WERI-Rb-1 (cell line): ENCODE results near the gene MYOF.
"Not testable (repeated sequence)": the region's sequence is repeated elsewhere in the genome, so short reads cannot be mapped to it uniquely, and the experiment has no call there.

ENCODE experiments used
- DNase-seq: peaks from one replicate; pipeline ENCODE4 v3.0.0-alpha.2; 2020
- H3K27ac ChIP-seq: fragments of 250-450 bp; sonication (Bioruptor Pico); 2 replicates; pipeline ENCODE4 v1.5.1; 2020; ENCODE audit warnings: mild to moderate bottlenecking, moderate library complexity
- H3K27me3 ChIP-seq: fragments of 250-450 bp; sonication (Bioruptor Pico); 2 replicates; pipeline ENCODE4 v1.5.1; 2021; ENCODE audit warnings: mild to moderate bottlenecking, low read depth, moderate library complexity; ENCODE audit not compliant: insufficient read depth, severe bottlenecking
- H3K36me3 ChIP-seq: fragments of 250-450 bp; sonication (Bioruptor Pico); 2 replicates; pipeline ENCODE4 v1.5.1; 2020; ENCODE audit warnings: mild to moderate bottlenecking, moderate library complexity
- H3K4me3 ChIP-seq: 2 replicates; pipeline ENCODE4 v1.5.1; 2011; ENCODE audit warnings: low read depth, mild to moderate bottlenecking, control low read depth, low read length
- H3K9me3 ChIP-seq: fragments of 250-450 bp; sonication (Bioruptor Pico); 2 replicates; pipeline ENCODE4 v1.5.1; 2021; ENCODE audit warnings: mild to moderate bottlenecking, moderate library complexity; ENCODE audit not compliant: severe bottlenecking
- TF ChIP-seq, protein P1 (sequence below): IDR thresholded peaks from 2 replicates; pipeline ENCODE4 v1.5.1; 2011; ENCODE audit warnings: low read depth, mild to moderate bottlenecking, control low read depth, inconsistent platforms, low read length

MYOF gene

DNA sequence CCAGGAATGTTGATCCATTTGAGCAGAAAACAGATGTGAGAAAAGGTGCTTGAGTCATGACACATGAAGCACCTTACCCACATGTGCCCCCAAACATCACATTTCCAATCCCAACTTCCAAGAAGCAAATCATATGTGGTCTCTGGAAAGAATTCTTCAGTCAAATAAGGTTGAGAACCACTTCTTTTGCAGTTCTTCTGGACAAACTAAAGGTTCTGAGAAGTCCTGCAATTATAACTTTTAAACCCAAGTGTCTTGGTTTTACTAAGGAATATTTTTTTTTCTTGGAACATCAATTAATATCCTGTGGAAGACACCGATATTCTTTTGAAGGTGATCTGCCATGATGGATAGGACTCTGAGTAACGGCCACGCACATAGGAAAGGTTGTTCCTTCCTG lies 151.3 kb downstream of the MYOF start:
- Histone ChIP-seq H3K27ac (no peak overlapping the region), H3K4me3 (no peak overlapping the region), H3K36me3 (no peaks in the 10 kb centered on the region), H3K9me3 (no peaks in the 10 kb centered on the region), H3K27me3 (no peaks in the 10 kb centered on the region)
- DNase-seq: no peak
- TF ChIP-seq, protein P1, sequence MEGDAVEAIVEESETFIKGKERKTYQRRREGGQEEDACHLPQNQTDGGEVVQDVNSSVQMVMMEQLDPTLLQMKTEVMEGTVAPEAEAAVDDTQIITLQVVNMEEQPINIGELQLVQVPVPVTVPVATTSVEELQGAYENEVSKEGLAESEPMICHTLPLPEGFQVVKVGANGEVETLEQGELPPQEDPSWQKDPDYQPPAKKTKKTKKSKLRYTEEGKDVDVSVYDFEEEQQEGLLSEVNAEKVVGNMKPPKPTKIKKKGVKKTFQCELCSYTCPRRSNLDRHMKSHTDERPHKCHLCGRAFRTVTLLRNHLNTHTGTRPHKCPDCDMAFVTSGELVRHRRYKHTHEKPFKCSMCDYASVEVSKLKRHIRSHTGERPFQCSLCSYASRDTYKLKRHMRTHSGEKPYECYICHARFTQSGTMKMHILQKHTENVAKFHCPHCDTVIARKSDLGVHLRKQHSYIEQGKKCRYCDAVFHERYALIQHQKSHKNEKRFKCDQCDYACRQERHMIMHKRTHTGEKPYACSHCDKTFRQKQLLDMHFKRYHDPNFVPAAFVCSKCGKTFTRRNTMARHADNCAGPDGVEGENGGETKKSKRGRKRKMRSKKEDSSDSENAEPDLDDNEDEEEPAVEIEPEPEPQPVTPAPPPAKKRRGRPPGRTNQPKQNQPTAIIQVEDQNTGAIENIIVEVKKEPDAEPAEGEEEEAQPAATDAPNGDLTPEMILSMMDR: no peak

DNA sequence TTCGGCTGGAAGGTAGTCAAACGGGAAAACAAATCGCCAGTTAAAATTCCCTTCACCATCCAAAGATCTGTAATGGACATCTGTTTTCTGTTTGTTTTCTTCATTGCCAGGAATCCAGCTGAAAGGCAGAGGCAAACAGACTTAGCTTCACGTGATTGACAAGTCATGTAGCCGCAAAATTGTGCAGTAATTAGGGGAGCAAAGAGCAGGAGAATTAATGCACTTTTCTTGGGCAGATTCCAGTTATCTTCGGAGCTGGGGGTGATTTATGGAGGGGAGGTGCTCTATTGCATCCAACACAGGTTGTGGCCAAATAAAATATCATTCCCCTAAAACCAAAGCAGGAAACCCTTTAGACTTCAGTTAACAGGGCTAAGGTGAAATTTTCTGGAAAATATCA lies 162.2 kb downstream of the MYOF start:
- no peak for DNase-seq
- TF ChIP-seq, protein P1: no peak
- H3K36me3 ChIP-seq: no peaks in the 10 kb centered on the region
- H3K9me3 ChIP-seq: no peaks in the 10 kb centered on the region
- H3K4me3 ChIP-seq: no peak overlapping the region
- no peaks in the 10 kb centered on the region for H3K27me3 ChIP-seq
- no peak overlapping the region for H3K27ac ChIP-seq

DNA sequence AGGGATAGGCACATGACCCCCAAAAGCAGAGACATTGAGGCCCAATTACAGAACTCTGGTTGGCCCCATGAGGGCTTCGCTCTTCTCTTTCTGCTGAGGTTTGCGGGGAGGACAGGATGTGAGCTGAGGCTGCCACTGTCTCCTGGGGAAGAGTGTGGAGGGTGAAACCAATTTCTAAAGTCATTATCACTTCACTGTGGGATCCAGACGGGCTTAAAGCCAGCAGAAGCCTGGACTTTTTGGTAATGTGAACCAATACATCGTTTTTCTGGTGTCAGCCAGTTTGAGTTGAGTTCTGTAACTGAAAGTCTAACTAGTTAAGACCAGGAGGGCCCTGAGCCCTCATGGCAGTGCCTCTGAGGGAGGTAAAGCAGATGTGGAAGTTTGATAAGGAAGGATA lies 163.0 kb downstream of the MYOF start:
- TF ChIP-seq, protein P1: no peak
- Histone ChIP-seq H3K27ac (no peak overlapping the region), H3K36me3 (no peaks in the 10 kb centered on the region), H3K9me3 (no peaks in the 10 kb centered on the region), H3K4me3 (no peak overlapping the region), H3K27me3 (no peaks in the 10 kb centered on the region)
- DNase-seq: no peak

DNA sequence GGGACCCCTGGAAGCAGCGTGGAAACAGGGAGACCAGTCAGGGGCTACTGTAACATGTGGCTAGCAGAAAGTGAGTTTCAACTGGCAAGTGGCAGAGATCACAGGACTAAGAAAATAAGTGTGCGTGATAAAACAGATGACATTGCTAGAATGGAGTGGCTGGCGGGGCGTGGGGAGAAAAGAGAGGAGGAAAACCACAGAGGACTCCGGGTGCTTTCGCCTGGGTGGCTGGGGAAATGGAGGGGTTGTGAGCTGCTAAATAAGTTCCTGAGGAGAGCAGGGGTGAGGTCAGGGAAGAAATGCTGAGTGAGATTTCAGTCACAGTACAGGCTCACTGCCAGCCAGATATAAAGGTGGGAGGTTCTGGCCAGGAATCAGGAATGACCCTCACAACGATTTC lies 166.9 kb downstream of the MYOF start:
- Histone ChIP-seq H3K9me3 (no peaks in the 10 kb centered on the region), H3K36me3 (no peaks in the 10 kb centered on the region), H3K27me3 (no peaks in the 10 kb centered on the region), H3K27ac (no peak overlapping the region), H3K4me3 (no peak overlapping the region)
- no peak for DNase-seq
- TF ChIP-seq, protein P1: no peak

DNA sequence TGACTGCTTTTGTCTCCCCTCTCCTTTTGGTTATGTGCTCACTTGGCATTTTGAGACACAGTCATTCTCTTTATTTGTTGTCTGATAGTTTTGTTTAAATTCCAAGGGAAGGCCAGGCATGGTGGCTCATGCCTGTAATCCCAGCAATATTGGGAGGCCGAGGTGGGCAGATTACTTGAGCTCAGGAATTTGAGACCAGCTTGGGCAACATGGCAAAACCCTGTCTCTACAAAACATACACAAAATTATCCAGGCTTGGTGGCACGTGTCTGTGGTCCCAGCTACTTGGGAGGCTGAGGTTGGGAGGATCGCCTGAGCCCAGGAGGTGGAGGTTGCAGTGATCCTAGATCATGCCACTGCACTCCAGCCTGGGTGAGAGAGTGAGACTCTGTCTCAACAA lies 167.5 kb downstream of the MYOF start:
- not testable (repeated sequence) for H3K27ac ChIP-seq

DNA sequence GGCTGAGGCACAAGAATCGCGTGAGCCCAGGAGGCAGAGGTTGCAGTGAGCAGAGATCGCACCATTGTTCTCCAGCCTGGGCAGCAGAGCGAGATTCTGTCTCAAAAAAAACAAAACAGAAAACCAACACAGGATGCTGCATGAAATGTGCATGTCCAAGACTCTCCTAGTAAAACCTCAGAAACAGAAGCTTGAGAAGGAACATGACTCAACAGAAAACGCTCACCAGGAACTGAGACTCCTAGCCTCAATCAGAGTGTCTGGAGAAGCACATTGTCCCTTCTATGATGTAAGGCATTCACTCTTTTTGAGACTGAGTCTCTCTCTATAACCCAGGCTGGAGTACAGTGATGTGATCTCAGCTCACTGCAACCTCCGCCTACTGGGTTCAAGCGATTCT lies 168.3 kb downstream of the MYOF start:
- Histone ChIP-seq H3K27ac (no peak overlapping the region), H3K9me3 (no peaks in the 10 kb centered on the region), H3K27me3 (no peaks in the 10 kb centered on the region), H3K36me3 (no peaks in the 10 kb centered on the region), H3K4me3 (no peak overlapping the region)
- TF ChIP-seq, protein P1: no peak
- DNase-seq: no peak

More for the DNA sequence above, 167.5 kb downstream of the MYOF start:
- not testable (repeated sequence) for DNase-seq, H3K27me3 ChIP-seq, H3K36me3 ChIP-seq, H3K9me3 ChIP-seq, H3K4me3 ChIP-seq
